ENCODE results near the gene NHEJ1. TPM values are rescaled to one million over a fixed set of nuclear protein-coding genes. Genes with fewer than 3 reads are reported as not detected.

NHEJ1 gene
- total RNA-seq, 2 experiments from 2014 or later, result 7.2 to 8.5 TPM

DNA sequence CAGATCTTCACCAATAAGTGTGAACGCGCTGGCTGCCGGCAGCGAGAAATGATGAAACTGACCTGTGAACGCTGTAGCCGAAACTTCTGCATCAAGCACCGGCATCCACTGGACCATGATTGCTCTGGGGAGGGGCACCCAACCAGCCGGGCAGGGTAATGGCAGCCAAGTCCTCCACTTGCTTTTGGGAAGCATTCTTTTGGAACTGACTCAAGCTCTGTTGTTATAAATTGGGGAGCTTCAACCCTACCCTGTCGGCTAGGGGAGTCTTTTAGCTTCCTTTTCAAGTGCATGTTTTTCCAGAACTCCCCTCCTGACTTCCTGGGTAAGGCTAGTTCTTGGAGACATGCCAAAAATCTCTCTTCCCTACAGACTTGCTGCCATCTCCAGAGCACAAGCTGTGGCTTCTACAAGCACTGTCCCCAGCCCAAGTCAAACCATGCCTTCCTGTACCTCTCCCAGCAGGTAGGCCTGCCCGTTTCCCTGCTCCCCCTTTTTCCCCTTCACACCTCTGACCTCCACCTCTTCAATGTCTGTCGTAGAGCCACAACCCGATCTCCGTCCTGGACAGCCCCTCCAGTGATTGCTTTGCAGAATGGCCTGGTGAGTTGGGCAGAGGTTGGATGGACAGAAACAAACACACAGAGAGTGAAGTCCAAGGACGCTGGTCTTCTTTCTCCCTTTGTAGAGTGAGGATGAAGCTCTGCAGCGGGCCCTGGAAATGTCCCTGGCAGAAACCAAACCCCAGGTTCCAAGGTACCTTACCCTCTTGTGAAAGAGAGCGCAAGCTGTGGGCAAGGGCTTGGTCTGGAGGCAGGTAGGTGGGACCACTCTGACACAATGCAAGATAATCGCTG lies 47.5 kb upstream of the NHEJ1 start:
- intact Hi-C loops (cut with DNase I, micrococcal nuclease), result loop anchor here in 1 of 2 experiments (10.0 kb wide), 2 partner anchors 177 to 337 kb away; partner anchors contain the start of genes CHPF, DNPEP and TMEM198
- Mint-ChIP-seq H3K9me3 (no peaks in the 10 kb centered on the region), H3K36me3 (ENCODE audit: low read depth) (peaks cover 26% of the 10 kb centered on the region), H3K4me1 (ENCODE audit: low read depth) (peaks cover 47% of the 10 kb centered on the region), H3K27me3 (no peaks in the 10 kb centered on the region), H3K4me3 (peak overlapping the region; percentile 90), H3K27ac (peak overlapping the region; percentile 93)
- H3K27ac ChIP-seq (ENCODE audit: low read depth in 1 of 2, low read length in 2 of 2), result no peak overlapping the region
- H3K27me3 ChIP-seq (ENCODE audit: control insufficient read depth in 1 of 2, insufficient read depth in 2 of 2, low read length in 2 of 2), result no peaks in the 10 kb centered on the region
- ChIA-PET CTCF (interaction anchor here (1.3 to 4.2 kb wide), 3 partner anchors 48 to 87 kb away, joined by 6 to 32 read pairs (median 17); partner anchors contain the start of gene NHEJ1), POLR2A (interaction anchor here (0.7 to 4.8 kb wide), 5 partner anchors 10 to 49 kb away, joined by 3 to 139 read pairs (median 6); partner anchors contain the start of genes ABCB6, CNPPD1, GLB1L and RETREG2)
- ATAC-seq (ENCODE audit: poor library complexity) (no peak), DNase-seq (peak in 1 of 14 experiments; percentile 8)
- H3K4me3 ChIP-seq (ENCODE audit: low read length), result no peak overlapping the region
- H3K9me3 ChIP-seq (ENCODE audit: control insufficient read depth in 1 of 2, insufficient read depth in 1 of 2, low read length in 2 of 2), result no peaks in the 10 kb centered on the region
- peaks cover 21% of the 10 kb centered on the region for H3K36me3 ChIP-seq (ENCODE audit: insufficient read depth, low read length)
- TF ChIP-seq, protein P1, sequence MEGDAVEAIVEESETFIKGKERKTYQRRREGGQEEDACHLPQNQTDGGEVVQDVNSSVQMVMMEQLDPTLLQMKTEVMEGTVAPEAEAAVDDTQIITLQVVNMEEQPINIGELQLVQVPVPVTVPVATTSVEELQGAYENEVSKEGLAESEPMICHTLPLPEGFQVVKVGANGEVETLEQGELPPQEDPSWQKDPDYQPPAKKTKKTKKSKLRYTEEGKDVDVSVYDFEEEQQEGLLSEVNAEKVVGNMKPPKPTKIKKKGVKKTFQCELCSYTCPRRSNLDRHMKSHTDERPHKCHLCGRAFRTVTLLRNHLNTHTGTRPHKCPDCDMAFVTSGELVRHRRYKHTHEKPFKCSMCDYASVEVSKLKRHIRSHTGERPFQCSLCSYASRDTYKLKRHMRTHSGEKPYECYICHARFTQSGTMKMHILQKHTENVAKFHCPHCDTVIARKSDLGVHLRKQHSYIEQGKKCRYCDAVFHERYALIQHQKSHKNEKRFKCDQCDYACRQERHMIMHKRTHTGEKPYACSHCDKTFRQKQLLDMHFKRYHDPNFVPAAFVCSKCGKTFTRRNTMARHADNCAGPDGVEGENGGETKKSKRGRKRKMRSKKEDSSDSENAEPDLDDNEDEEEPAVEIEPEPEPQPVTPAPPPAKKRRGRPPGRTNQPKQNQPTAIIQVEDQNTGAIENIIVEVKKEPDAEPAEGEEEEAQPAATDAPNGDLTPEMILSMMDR (IDR thresholded peaks at IDR 0.05), result no peak
- H3K4me1 ChIP-seq (ENCODE audit: insufficient read depth, low read length), result peaks cover 53% of the 10 kb centered on the region

DNA sequence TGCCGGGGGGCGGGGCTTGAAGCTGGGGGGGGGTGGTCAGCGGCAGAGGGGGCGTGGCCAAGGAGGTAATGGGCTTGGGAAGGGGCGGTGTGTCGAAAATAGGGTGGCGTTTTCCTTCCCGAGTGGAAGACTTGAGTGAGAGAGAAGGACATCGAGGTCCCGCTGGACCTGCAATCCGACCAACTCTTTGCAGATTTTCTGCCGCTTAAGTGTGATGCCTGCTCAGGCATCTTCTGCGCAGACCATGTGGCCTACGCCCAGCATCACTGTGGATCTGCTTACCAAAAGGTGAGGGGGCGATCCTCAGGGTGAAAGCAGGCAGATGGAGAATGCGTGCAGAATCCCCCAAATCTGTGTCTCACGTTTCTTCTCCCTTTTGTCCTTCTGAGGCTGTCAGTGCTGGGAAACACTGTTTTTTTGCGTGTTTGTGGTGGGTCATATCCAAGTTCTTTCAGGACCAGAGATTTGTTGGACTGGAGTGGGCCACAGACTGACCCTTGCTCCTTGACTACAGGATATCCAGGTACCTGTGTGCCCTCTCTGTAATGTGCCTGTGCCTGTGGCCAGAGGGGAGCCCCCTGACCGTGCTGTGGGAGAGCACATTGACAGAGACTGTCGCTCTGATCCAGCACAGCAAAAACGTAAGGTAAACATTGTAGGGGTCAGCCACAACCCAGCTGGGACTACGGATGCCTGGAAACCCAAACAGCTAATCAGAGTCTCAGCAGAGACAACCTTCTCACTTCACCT lies 46.7 kb upstream of the NHEJ1 start:
- Histone ChIP-seq H3K36me3 (ENCODE audit: insufficient read depth, low read length) (peaks cover 21% of the 10 kb centered on the region), H3K4me1 (ENCODE audit: insufficient read depth, low read length) (peaks cover 53% of the 10 kb centered on the region), H3K27ac (ENCODE audit: low read depth in 1 of 2, low read length in 2 of 2) (peak overlapping the region; percentile 87 to 89), H3K4me3 (ENCODE audit: low read length) (peak overlapping the region; percentile 69), H3K27me3 (ENCODE audit: control insufficient read depth in 1 of 2, insufficient read depth in 2 of 2, low read length in 2 of 2) (no peaks in the 10 kb centered on the region), H3K9me3 (ENCODE audit: control insufficient read depth in 1 of 2, insufficient read depth in 1 of 2, low read length in 2 of 2) (no peaks in the 10 kb centered on the region)
- peaks cover 26% of the 10 kb centered on the region for H3K36me3 Mint-ChIP-seq (ENCODE audit: low read depth)
- ATAC-seq (ENCODE audit: poor library complexity), result no peak
- ChIA-PET POLR2A (interaction anchor here (0.6 to 4.8 kb wide), 17 partner anchors 11 to 88 kb away, joined by 3 to 139 read pairs (median 13); partner anchors contain the start of genes ABCB6, ANKZF1, ATG9A and CNPPD1), CTCF (interaction anchor here (1.2 to 4.2 kb wide), 6 partner anchors 14 to 227 kb away, joined by 3 to 32 read pairs (median 8); partner anchors contain the start of genes CNPPD1 and NHEJ1)
- TF ChIP-seq, protein P1 (IDR thresholded peaks at IDR 0.05), result no peak
- peak overlapping the region; percentile 93 for H3K27ac Mint-ChIP-seq
- H3K4me1 Mint-ChIP-seq (ENCODE audit: low read depth), result peaks cover 47% of the 10 kb centered on the region
- no peaks in the 10 kb centered on the region for H3K27me3 Mint-ChIP-seq
- no peaks in the 10 kb centered on the region for H3K9me3 Mint-ChIP-seq
- peak in 1 of 14 experiments; percentile 17 for DNase-seq
- intact Hi-C loops (cut with DNase I, micrococcal nuclease), result loop anchor here in 1 of 2 experiments (10.0 kb wide), 2 partner anchors 177 to 337 kb away; partner anchors contain the start of genes CHPF, DNPEP and TMEM198
- H3K4me3 Mint-ChIP-seq, result peak overlapping the region; percentile 90
